Measurements from ENCODE around the gene PSMC4.

DNA sequence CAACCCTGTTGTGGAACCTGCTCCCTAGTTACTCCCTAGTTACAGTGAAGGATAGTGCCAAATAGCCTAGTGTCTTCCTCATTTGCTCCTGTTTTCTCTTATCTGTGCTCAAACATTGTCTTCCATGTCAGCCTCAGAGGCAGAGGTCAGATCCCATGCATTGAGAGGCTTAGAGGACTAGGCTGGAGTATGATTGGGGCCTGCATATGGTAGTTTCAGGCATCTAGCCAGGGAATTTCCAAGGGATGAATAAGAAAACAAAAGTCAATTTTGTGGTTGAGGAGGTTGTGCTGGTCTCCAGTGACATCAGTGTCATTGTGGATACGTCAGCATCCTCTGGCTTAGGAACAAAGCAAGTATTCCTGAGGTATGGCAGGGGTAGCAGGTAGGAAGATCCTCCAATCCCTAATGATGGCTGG is 35.3 kb downstream of the PSMC4 start:
- TF ChIP-seq CTCF (conservative IDR thresholded peaks at IDR 0.05 in 1 of 2, IDR thresholded peaks at IDR 0.05 in 1 of 2; ENCODE audit: extremely low read depth in 1 of 2, insufficient read depth in 1 of 2, low read depth in 1 of 2, low read length in 2 of 2) (no peak), EZH2 (IDR thresholded peaks at IDR 0.05; ENCODE audit: borderline replicate concordance, low read length) (no peak)

All from mammary epithelial cell (primary cell).